NCI-H226 (cell line): ENCODE measurements around the gene SCNN1A.

Experiments
- DNase-seq: peaks from one replicate; pipeline ENCODE4 v3.0.0-alpha.2; 2015

SCNN1A gene

GRCh38 chr12:6375269-6376078, at the start of gene SCNN1A:
TSS of gene SCNN1A (minus strand) at chr12:6375563. CDS start at chr12:6374783, 780 bp downstream.
- DNase-seq, result peak; percentile 11

DNA sequence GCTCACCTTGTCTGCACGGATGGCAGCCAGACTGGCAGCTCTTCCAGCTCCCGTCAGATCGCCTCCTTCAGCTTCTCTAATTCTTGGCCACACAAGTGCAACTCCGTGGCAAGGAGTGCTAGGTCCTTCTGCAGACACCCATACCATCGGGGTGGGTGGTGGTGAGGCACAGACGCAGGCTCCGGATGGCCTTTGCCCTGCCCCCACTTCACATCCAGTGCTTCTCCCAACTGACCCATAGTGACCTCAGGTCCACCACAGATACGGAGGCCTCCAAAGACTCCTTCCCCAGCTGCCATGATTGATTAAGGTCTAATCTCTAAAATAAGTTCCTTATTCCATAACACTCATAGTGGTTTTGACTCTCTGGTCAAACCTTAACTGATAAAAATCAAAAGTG, 49.5 kb upstream of the SCNN1A start:
- DNase-seq, result no peak

DNA sequence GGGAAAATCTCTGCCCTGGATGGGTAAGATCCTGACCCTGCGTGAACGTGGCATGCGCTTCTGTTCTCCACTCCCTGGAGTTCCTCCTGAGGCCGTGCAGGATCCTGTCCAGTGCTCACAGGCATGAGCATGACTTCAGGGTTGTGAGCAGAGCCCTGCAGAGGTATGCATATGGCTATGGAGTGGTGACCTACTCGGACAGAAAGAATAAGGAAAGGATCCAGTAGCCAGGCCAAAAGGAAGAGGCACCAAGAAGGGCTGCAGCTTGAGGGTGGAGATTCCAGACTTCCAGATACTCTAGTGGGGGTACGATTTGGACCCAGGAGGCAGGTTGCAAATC, 48.6 kb upstream of the SCNN1A start:
- no peak for DNase-seq

GRCh38 chr12:6423267-6424007, 48.1 kb upstream of the SCNN1A start:
- peak; percentile 75 for DNase-seq

GRCh38 chr12:6420364-6420763, 45.0 kb upstream of the SCNN1A start:
- DNase-seq, result no peak

DNA sequence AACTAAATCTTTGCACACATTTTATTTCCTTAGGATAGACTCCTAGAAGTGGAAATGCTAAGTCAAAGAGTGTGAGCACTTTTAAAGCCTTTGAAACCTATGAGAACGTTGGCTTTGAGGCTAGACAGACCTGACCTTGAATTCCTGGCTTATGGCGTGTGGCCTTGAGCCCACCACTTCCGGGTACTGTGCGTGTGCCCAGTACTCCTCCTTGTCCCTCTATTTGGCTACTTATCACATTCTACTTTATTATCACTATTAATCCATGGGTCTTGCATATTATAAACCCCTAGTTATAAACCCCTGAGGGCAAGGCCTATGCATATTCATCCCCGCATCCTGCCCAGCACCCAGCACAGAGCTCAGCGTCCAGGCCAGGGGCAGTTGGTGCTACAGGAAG, 43.4 kb upstream of the SCNN1A start:
- no peak for DNase-seq

DNA sequence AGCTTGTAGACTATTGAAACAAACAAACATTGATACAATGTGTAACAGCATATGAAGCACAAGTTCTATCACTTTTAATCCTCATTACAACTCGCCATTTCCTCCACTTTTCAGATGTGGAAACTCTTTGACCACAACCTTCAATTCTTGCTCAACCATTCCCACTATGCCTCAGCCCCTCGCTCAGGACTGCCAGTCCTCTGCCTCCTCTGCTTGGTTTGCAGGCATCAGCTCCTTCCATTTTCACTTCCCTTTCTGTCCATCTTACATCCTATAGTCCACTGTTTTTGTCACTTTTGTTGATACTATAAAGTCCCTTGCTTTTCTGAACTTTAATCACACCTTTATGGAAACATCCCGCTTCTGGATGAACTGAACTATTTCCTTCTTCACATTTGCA, 41.2 kb upstream of the SCNN1A start:
- no peak for DNase-seq

GRCh38 chr12:6407236-6407954, 32.0 kb upstream of the SCNN1A start:
- DNase-seq, result no peak

- no peak for DNase-seq
These were observed 30.6 kb upstream of the SCNN1A start for GRCh38 chr12:6405963-6406362.

GRCh38 chr12:6404390-6404789, 29.0 kb upstream of the SCNN1A start:
- DNase-seq, result no peak

DNA sequence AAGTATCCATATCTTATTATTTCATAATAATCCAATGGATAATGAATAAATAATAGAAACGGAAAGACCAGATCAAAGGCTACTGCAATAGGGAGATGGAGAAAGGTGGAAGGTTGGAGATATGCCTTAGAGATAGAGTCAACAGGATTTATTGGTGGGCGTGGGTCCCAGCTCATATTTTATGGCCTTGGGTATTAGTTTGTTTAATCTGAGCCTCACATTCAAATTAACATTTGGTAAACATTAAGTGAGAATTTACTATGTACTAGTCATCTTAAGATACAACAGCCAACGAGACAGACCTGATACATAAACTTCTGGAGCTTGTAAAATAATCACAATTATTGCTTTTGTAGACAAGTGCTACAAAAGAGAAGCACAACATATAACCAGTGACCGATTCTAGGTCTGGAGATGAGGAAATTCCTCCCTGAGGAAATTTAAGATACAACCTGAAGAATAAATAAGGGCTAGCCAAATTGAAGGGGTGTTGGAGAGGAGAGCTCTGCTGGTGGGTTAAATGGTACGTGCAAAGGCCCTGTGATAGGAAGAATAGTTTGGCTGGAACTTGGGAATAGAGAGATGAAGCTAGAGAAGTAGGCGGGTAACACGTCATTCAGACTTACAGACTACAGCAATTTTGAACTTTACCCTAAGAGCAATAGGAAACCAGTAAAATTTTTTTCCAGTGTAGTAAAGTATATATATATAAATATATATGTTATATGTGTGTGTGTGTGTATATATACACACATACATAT, 24.7 kb upstream of the SCNN1A start:
- no peak for DNase-seq

DNA sequence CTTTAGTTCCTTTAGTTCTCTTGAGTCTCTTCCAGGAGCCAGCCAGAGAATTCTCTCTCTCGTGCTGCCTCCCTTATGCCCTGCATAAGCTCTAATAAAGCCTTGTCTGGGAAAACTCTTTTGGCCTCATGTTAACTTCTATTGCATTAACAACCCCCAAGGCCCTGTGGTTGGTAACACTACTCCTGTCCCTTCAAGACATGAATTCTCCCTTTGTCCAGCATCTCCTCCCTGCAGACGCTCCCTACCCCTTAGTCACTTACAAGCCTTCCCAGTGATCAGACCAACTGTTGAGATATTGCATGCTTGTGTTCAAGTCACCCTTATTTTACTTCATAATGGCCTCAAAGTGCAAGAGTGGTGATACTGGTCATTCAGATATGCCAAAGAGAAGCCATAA, 20.7 kb upstream of the SCNN1A start:
- DNase-seq, result no peak

- DNase-seq, result no peak
These were observed 19.0 kb upstream of the SCNN1A start for GRCh38 chr12:6394398-6394797.

- no peak for DNase-seq
These were observed 17.7 kb upstream of the SCNN1A start for GRCh38 chr12:6393109-6393508.

DNA sequence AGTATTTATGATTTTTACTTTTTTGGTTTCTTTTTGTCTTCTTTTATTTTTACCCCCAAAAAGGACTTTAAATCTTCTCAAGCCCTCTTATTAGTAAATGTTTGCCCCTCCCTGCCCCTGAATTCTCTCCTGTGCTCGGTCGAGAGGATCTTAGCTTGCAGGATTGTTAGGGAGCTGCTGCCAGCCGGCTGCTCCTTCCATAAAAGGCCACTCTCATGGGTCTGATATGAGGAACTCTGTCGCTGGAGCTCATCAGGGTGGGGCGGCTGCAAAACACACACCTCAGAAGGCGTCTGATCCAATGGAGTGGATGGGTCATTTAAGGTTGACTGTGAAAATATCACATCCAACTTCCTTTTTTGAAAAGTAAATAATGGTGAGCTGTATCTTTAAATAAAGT, 17.1 kb upstream of the SCNN1A start:
- DNase-seq, result no peak

DNA sequence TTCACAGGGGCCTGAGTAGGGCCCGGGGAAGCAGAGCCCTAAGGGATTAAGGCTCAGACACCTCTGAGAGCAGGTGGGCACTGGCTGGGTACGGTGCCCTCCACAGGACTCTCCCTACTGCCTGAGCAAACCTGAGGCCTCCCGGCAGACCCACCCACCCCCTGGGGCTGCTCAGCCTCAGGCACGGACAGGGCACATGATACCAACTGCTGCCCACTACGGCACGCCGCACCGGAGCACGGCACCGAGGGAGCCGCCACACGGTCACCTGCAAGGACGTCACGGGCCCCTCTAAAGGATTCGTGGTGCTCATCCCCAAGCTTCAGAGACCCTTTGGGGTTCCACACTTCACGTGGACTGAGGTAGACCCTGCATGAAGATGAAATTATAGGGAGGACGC, 15.7 kb upstream of the SCNN1A start:
- DNase-seq, result no peak

DNA sequence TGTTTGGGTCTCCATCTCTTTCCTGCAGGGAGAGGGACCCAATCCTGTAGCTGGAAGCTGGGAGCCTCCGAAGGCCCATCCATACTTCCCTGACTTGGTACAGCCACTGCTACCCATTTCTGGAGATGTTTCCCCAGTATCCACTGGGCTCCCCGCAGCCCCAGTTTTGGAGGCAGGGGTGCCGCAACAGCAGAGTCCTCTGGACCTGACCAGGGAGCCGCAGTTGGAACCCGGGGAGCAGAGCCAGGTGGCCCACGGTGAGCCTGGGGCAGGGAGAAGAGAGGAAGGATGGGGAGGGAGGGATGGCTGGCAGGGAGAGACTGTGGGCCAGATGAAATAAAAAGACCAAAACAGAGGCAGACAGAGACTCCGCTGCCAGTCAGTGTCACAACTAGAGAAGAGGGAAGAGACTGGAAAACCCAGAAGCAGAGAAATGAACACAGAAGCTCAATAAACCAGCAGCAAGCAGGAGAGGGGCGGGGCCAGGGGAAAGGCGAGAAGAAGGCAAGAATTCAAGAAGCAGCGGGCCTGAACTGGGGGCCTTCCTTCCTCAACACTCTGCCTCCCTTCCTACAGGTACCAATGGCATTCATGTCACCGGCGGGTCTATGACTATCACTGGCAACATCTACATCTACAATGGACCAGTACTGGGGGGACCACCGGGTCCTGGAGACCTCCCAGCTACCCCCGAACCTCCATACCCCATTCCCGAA, 14.9 kb upstream of the SCNN1A start:
- DNase-seq, result no peak

- no peak for DNase-seq
These were observed 12.2 kb upstream of the SCNN1A start for GRCh38 chr12:6387541-6387940.

DNA sequence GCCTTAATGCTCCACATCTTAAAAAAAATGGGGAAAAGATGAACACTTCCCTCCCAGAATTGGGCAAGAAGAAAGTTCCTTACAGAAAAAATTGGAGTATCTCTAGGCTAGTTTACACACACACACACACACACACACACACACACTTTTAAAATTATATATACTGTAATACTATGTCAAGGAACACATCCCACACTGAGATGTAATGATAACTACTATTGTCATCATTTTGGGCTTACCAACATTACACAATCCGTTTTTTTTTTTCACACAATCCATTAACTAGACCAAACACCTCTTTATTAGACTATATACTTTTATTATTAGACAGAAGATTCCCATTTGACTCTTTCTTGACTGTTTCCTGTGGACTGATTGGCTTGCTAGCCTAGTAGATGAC, 11.1 kb upstream of the SCNN1A start:
- no peak for DNase-seq

DNA sequence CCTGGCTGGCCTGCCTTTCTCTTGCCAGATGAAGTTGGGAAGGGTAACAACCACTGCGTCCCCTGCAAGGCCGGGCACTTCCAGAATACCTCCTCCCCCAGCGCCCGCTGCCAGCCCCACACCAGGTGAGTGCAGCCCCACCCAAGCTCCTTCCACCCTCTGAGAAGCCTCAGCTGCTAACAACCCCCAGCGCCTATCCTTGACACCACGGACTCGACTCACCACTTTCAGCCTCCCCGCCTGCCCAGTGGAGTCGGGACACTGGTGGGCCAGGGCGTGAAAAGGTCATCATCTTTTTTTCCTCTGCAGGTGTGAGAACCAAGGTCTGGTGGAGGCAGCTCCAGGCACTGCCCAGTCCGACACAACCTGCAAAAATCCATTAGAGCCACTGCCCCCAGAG, 10.7 kb upstream of the SCNN1A start:
- no peak for DNase-seq

DNA sequence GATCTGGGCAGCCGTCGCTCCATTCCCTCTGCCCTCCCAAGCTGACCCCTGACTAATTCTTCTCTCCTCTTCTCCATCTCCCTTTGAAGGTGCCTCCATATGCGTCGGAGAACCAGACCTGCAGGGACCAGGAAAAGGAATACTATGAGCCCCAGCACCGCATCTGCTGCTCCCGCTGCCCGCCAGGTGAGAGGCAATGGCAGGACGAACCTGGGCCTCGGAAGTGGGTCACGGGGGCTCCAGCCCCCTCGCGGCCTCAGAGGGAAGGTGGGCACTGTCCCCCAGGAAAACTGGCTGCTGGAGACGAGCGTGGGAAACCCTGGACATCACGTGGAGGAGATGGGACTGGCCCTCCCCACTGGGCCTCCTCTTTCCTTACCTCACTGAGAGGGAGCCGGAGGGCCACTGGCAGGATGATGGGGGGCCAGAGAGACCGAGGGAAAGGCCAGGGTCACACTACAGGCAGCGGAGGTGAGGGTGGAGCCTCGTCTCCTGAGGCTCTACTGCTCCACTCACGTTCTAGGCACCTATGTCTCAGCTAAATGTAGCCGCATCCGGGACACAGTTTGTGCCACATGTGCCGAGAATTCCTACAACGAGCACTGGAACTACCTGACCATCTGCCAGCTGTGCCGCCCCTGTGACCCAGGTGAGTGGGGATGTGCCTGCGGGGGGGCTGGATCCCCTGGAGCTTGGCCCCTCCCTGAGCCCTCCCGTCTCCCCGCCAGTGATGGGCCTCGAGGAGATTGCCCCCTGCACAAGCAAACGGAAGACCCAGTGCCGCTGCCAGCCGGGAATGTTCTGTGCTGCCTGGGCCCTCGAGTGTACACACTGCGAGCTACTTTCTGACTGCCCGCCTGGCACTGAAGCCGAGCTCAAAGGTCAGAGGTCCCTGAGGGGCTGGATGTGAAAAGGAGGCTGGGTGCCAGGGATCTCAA, 9.4 kb upstream of the SCNN1A start:
- no peak for DNase-seq
